ENCODE data around the gene IFNB1. TPM values are rescaled to one million over a fixed set of nuclear protein-coding genes. Genes with fewer than 3 reads are reported as not detected.
A peak's percentile ranks its signal among the peaks of the same experiment; 100 is the strongest.

IFNB1 gene
- total and polyA plus RNA-seq, 2 experiments from 2014 or later = not detected

GRCh38 chr9:21070171-21070571, 7.6 kb downstream of the IFNB1 start:
- in situ Hi-C loops (cut with MboI) = no loop called here
- H3K4me2 ChIP-seq (ENCODE audit: unreplicated experiment) = peak overlapping the region; percentile 84
- H3K9me2 ChIP-seq (ENCODE audit: insufficient read depth) = no peaks in the 10 kb centered on the region
- no peaks in the 10 kb centered on the region for H3K27me3 ChIP-seq (replicated peaks; ENCODE audit: insufficient read depth)
- TF ChIP-seq EZH2 (IDR thresholded peaks at IDR 0.05; ENCODE audit: insufficient read depth, poor library complexity, severe bottlenecking) (no peak), EZH2phosphoT487 (IDR thresholded peaks at IDR 0.05; ENCODE audit: insufficient read depth, low read depth) (no peak)
- H3K79me2 ChIP-seq (ENCODE audit: insufficient read depth) = no peaks in the 10 kb centered on the region
- WGBS, 2 experiments (ENCODE audit: low coverage in 1 of 2, low lambda C conversion rate in 2 of 2, missing lambda C conversion rate in 2 of 2) = 3 to 4% methylated on average over 4 of the region's 4 CpGs
- no peaks in the 10 kb centered on the region for H4K20me1 ChIP-seq (ENCODE audit: insufficient read depth)
- DNase-seq = peak; percentile 95
- H3K36me3 ChIP-seq (ENCODE audit: low read depth) = no peaks in the 10 kb centered on the region
- peak overlapping the region; percentile 61 for H3K4me3 ChIP-seq
- peaks cover 15% of the 10 kb centered on the region for H3F3A ChIP-seq (ENCODE audit: insufficient read depth)
- H2AFZ ChIP-seq = peak overlapping the region; percentile 47
- peak overlapping the region; percentile 50 for H3K9ac ChIP-seq
- H3K4me1 ChIP-seq (ENCODE audit: insufficient read depth) = peaks cover 9% of the 10 kb centered on the region
- peak overlapping the region; percentile 56 for H3K27ac ChIP-seq
- H3K9me3 ChIP-seq (ENCODE audit: low read depth) = no peaks in the 10 kb centered on the region

- Histone ChIP-seq H3K36me3 (ENCODE audit: low read depth) (no peaks in the 10 kb centered on the region), H2AFZ (0 out of 2 replicates have a peak overlapping the region, but pooled peaks have one; percentile 24), H3K79me2 (ENCODE audit: insufficient read depth) (no peaks in the 10 kb centered on the region), H3K9me2 (ENCODE audit: insufficient read depth) (no peaks in the 10 kb centered on the region), H4K20me1 (ENCODE audit: insufficient read depth) (no peaks in the 10 kb centered on the region), H3K27me3 (replicated peaks; ENCODE audit: insufficient read depth) (no peaks in the 10 kb centered on the region), H3K4me1 (ENCODE audit: insufficient read depth) (0 out of 2 replicates have a peak, but pooled peaks cover 11% of the 10 kb centered on the region), H3K4me2 (ENCODE audit: unreplicated experiment) (peak overlapping the region; percentile 5), H3K9me3 (ENCODE audit: low read depth) (no peaks in the 10 kb centered on the region), H3K4me3 (no peak overlapping the region), H3K9ac (no peak overlapping the region), H3K27ac (no peak overlapping the region), H3F3A (ENCODE audit: insufficient read depth) (peaks cover 7% of the 10 kb centered on the region)
- WGBS, 2 experiments (ENCODE audit: low coverage in 1 of 2, low lambda C conversion rate in 2 of 2, missing lambda C conversion rate in 2 of 2) = 6% methylated on average over 2 of the region's 2 CpGs
- peak; percentile 43 for DNase-seq
- TF ChIP-seq EZH2phosphoT487 (IDR thresholded peaks at IDR 0.05; ENCODE audit: insufficient read depth, low read depth) (no peak), EZH2 (IDR thresholded peaks at IDR 0.05; ENCODE audit: insufficient read depth, poor library complexity, severe bottlenecking) (no peak)
- in situ Hi-C loops (cut with MboI) = no loop called here
Measured at GRCh38 chr9:21060919-21061561, 16.7 kb downstream of the IFNB1 start.

- no peak overlapping the region for H3K4me2 ChIP-seq (ENCODE audit: unreplicated experiment)
- no peak overlapping the region for H3K4me3 ChIP-seq
- in situ Hi-C loops (cut with MboI) = no loop called here
- WGBS, 2 experiments (ENCODE audit: low coverage in 1 of 2, low lambda C conversion rate in 2 of 2, missing lambda C conversion rate in 2 of 2) = 6 to 7% methylated on average over 1 of the region's 1 CpG
- no peak overlapping the region for H3K9ac ChIP-seq
- H3K9me2 ChIP-seq (ENCODE audit: insufficient read depth) = no peaks in the 10 kb centered on the region
- H2AFZ ChIP-seq = no peak overlapping the region
- no peaks in the 10 kb centered on the region for H3K36me3 ChIP-seq (ENCODE audit: low read depth)
- no peaks in the 10 kb centered on the region for H3K9me3 ChIP-seq (ENCODE audit: low read depth)
- 0 out of 2 replicates have a peak, but pooled peaks cover 11% of the 10 kb centered on the region for H3K4me1 ChIP-seq (ENCODE audit: insufficient read depth)
- no peak for TF ChIP-seq EZH2 (IDR thresholded peaks at IDR 0.05; ENCODE audit: insufficient read depth, poor library complexity, severe bottlenecking)
- no peaks in the 10 kb centered on the region for H4K20me1 ChIP-seq (ENCODE audit: insufficient read depth)
- DNase-seq = peak; percentile 34
- no peaks in the 10 kb centered on the region for H3K27me3 ChIP-seq (replicated peaks; ENCODE audit: insufficient read depth)
- no peaks in the 10 kb centered on the region for H3K79me2 ChIP-seq (ENCODE audit: insufficient read depth)
- H3K27ac ChIP-seq = no peak overlapping the region
- peaks cover 7% of the 10 kb centered on the region for H3F3A ChIP-seq (ENCODE audit: insufficient read depth)
Measured at GRCh38 chr9:21056931-21057330, 20.8 kb downstream of the IFNB1 start.

GRCh38 chr9:21053851-21054250, 23.9 kb downstream of the IFNB1 start:
- Histone ChIP-seq H3K27ac (no peak overlapping the region), H2AFZ (no peak overlapping the region), H3K36me3 (ENCODE audit: low read depth) (no peaks in the 10 kb centered on the region), H3K4me3 (no peak overlapping the region), H3K9me3 (ENCODE audit: low read depth) (no peaks in the 10 kb centered on the region), H3K9me2 (ENCODE audit: insufficient read depth) (no peaks in the 10 kb centered on the region), H3K79me2 (ENCODE audit: insufficient read depth) (no peaks in the 10 kb centered on the region), H3K27me3 (replicated peaks; ENCODE audit: insufficient read depth) (no peaks in the 10 kb centered on the region; the same call in 1 of the 2 replicates), H3K4me1 (ENCODE audit: insufficient read depth) (no peaks in the 10 kb centered on the region), H3F3A (ENCODE audit: insufficient read depth) (no peaks in the 10 kb centered on the region), H4K20me1 (ENCODE audit: insufficient read depth) (no peaks in the 10 kb centered on the region), H3K9ac (no peak overlapping the region), H3K4me2 (ENCODE audit: unreplicated experiment) (no peak overlapping the region)
- in situ Hi-C loops (cut with MboI) = no loop called here
- DNase-seq = no peak
- WGBS, 2 experiments (ENCODE audit: low coverage in 1 of 2, low lambda C conversion rate in 2 of 2, missing lambda C conversion rate in 2 of 2) = 27 to 32% methylated on average over 2 of the region's 2 CpGs
- TF ChIP-seq EZH2phosphoT487 (IDR thresholded peaks at IDR 0.05; ENCODE audit: insufficient read depth, low read depth) (no peak), EZH2 (IDR thresholded peaks at IDR 0.05; ENCODE audit: insufficient read depth, poor library complexity, severe bottlenecking) (no peak)
